ENCODE measurements around the gene LRRC8E. TPM values are rescaled to one million over a fixed set of nuclear protein-coding genes. Genes with fewer than 3 reads are reported as not detected.

Gene LRRC8E
- total RNA-seq, 6 experiments from 2014 or later = 4.9 to 7.3 (median 6.1) TPM

- Mint-ChIP-seq H3K4me3 (no peak overlapping the region), H3K4me1 (ENCODE audit: low read depth) (peaks cover 21% of the 10 kb centered on the region), H3K9me3 (no peaks in the 10 kb centered on the region), H3K27ac (no peak overlapping the region; the same call in 1 of the 2 replicates), H3K27me3 (ENCODE audit: insufficient read depth) (no peaks in the 10 kb centered on the region; the same call in 1 of the 2 replicates), H3K36me3 (ENCODE audit: low read depth) (peaks cover 4% of the 10 kb centered on the region)
- TF ChIP-seq CTCF (IDR thresholded peaks at IDR 0.05) = no peak
- DNase-seq = no peak
These were observed 43.1 kb downstream of the LRRC8E start for GRCh38 chr19:7931221-7932061.

DNA sequence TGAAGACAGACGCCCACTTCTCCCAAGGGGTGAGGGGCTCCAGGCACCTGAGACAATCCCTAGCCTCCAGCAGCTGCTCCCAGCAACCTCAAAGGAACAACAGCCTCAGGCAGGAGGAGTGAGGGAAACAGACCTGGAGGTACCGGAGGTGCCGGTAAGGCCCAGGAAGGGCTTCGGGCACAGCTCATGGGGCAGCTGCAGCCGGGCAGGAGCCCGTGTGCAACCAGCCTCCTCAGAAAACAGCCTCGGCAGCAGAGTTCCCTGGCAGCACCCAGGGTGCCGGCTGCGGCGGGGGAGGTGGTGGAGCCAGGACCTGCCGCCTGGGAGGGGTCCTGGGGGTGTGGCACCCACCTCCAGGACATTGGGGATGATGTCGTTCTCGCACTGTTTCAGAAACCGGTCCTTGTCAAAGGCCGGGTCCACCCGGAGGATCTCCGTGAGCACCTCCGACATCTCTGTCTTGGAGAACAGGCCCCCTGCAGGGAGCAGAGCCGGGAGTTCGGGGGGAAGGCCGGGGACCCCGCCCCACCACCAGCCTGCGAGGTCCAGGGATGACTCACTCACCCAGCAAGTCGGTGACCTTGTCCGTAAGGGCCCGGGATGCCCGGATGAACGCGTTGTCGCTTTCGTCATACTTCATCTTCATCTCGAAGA, 44.1 kb downstream of the LRRC8E start:
- H3K4me3 Mint-ChIP-seq = no peak overlapping the region
- no peak for DNase-seq
- H3K36me3 Mint-ChIP-seq (ENCODE audit: low read depth) = peaks cover 4% of the 10 kb centered on the region
- no peak overlapping the region for H3K27ac Mint-ChIP-seq
- no peaks in the 10 kb centered on the region for H3K9me3 Mint-ChIP-seq
- peaks cover 19% of the 10 kb centered on the region for H3K4me1 Mint-ChIP-seq (ENCODE audit: low read depth)
- no peaks in the 10 kb centered on the region; the same call in 1 of the 2 replicates for H3K27me3 Mint-ChIP-seq (ENCODE audit: insufficient read depth)
- TF ChIP-seq CTCF (IDR thresholded peaks at IDR 0.05) = no peak

DNA sequence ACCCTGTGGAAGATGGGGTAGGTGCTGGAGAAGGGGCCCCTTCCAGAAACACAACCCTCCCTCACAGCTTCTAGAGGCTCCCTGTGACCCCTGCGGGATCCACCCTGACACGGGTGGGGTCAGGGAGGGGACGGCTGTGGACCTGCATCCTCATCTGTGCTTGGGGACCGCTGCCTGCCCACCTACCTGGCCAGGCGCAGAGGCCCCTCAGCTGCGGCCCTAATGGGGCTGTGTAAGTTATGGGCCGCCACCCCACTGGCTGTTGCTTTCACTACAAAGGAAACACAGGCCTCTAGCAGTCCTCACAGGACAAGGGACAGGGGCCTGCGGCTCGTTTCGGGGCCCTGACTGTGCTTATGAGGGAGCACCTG, 44.6 kb downstream of the LRRC8E start:
- no peaks in the 10 kb centered on the region; the same call in 1 of the 2 replicates for H3K27me3 Mint-ChIP-seq (ENCODE audit: insufficient read depth)
- TF ChIP-seq CTCF (IDR thresholded peaks at IDR 0.05) = no peak
- no peaks in the 10 kb centered on the region for H3K9me3 Mint-ChIP-seq
- peaks cover 4% of the 10 kb centered on the region for H3K36me3 Mint-ChIP-seq (ENCODE audit: low read depth)
- H3K27ac Mint-ChIP-seq = no peak overlapping the region
- no peak overlapping the region for H3K4me3 Mint-ChIP-seq
- DNase-seq = no peak
- H3K4me1 Mint-ChIP-seq (ENCODE audit: low read depth) = peaks cover 18% of the 10 kb centered on the region

DNA sequence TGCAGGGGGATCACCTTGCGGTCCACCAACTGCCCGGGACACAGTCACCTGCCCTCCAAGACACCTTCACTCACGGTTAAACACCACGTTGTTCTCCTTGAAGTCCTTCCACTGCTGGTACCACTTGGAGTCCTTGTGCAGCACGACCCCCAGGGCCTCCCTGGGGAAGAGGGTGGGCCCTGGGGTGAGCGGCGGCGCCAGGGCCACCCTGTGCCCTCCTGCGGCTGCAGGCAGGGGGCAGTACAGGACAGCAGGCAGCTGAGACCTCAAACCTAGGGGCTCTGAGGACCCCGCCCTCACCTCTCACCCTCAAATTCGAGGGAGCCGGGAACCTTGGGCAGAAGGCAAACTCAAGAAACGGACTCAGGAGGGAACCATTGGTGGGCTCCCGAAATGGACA, 45.1 kb downstream of the LRRC8E start:
- Mint-ChIP-seq H3K4me1 (ENCODE audit: low read depth) (peaks cover 13% of the 10 kb centered on the region), H3K27ac (no peak overlapping the region), H3K27me3 (ENCODE audit: insufficient read depth) (no peaks in the 10 kb centered on the region; the same call in 1 of the 2 replicates), H3K4me3 (no peak overlapping the region), H3K36me3 (ENCODE audit: low read depth) (peaks cover 2% of the 10 kb centered on the region), H3K9me3 (no peaks in the 10 kb centered on the region)
- DNase-seq = no peak
- TF ChIP-seq CTCF (IDR thresholded peaks at IDR 0.05) = peak; percentile 68

- Mint-ChIP-seq H3K4me1 (ENCODE audit: low read depth) (peaks cover 6% of the 10 kb centered on the region), H3K27me3 (ENCODE audit: insufficient read depth) (no peaks in the 10 kb centered on the region; the same call in 1 of the 2 replicates), H3K9me3 (no peaks in the 10 kb centered on the region), H3K36me3 (ENCODE audit: low read depth) (peaks cover 5% of the 10 kb centered on the region; the same call in 1 of the 2 replicates), H3K27ac (no peak overlapping the region), H3K4me3 (no peak overlapping the region)
- peak; percentile 3 for TF ChIP-seq CTCF (IDR thresholded peaks at IDR 0.05)
- no peak for DNase-seq
These were observed 45.8 kb downstream of the LRRC8E start for GRCh38 chr19:7933828-7934725.

Data from HFFc6 (cell line).